ENCODE data around the gene SFXN4. TPM values are rescaled to one million over a fixed set of nuclear protein-coding genes. Genes with fewer than 3 reads are reported as not detected.

The SFXN4 gene, protein sequence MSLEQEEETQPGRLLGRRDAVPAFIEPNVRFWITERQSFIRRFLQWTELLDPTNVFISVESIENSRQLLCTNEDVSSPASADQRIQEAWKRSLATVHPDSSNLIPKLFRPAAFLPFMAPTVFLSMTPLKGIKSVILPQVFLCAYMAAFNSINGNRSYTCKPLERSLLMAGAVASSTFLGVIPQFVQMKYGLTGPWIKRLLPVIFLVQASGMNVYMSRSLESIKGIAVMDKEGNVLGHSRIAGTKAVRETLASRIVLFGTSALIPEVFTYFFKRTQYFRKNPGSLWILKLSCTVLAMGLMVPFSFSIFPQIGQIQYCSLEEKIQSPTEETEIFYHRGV
- polyA plus RNA-seq (2013, experiment 1 of 2; ENCODE audit: insufficient read length), result 10.4 TPM
- polyA plus RNA-seq (2013, experiment 2 of 2; ENCODE audit: insufficient read length), result 9.6 TPM

DNA sequence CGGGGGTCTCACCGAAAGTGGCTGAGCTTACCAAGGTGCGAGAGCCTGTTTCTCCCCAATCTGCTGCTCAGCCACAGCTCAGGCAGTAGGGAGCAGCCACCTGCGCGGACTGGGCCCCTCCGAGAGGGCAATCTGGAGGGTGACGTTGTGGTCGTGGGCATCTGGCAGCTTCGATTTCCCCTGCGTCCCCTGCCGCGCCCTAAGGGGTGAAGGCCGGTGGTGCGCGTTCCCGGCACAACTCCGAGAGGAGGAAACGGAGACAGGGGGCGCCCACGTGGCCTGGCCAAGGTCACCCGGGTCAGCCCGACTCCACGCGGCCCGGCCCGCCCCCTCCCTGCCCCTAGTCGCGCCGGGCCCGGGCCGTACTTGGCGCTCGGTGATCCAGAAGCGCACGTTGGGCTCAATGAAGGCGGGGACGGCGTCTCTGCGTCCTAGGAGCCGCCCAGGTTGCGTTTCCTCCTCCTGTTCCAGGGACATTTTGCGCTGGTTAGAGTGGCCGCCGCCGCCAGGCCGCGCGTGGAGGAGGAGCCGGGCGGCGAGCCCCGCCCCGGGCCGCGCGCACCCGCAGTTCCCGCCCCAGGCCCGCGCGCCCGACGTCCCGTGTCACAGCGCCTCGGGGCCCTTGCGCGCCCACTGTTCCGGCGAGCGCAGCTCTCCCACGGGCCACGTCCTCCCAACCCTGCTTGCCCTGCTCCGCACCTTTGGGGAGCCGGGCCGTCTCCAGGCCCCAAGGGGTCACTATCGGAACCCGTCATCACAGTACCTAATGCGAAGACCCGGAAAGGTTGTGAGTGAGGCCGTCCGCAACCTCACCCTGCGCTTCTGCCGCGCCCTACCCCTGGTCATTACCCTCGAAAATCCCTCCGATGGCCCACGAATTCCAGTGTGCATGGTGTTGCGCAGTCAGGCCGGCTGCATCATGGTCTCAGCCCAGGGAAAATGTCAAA, at the start of gene SFXN4:
Gene SFXN4, minus strand, starts transcription at position 544 of the 947 bp plus-strand sequence. Its CDS starts 67 bp downstream, at position 477.
- DNase-seq, result peak; percentile 66

DNA sequence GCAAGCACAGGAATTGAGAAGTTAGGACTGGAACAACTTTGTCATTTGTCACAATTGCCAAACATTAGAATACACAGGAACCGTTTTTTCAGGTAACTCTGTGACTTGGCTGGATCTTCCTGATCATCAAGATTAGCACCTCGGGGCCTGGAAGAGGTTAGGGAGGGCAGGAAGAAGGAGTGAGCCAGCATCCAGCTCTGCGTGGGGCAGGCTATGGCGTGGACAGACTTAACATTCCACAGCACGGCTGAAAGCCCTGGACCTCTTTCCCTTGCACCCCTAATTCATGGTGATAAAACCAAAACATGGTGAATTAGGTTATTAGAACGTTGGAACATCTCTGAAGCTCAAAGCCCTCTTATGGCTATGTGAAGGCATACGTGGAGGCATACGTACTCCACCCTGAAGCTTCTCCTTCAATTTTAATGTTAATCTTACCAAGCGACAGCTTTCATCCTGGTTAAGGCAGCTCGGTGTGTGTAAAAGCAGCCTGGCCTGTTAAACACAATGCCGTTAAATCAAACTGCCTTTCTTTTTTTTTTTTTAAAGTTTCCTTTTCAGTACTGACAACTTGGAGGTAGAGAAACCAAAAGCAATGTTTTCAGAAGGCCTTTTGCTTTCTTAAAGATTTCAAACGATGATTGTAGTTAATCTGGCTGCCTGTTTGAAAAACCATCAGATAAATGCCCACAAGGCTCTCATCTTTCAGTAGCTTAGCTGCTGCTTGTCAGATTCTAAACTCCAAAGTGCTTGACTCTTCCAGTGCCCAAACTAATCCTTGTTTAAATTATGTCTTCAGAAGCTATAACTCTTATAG, 46.3 kb upstream of the SFXN4 start:
- no peak for DNase-seq

GRCh38 chr10:119211176-119211575, 45.7 kb upstream of the SFXN4 start:
- DNase-seq, result peak; percentile 82

DNA sequence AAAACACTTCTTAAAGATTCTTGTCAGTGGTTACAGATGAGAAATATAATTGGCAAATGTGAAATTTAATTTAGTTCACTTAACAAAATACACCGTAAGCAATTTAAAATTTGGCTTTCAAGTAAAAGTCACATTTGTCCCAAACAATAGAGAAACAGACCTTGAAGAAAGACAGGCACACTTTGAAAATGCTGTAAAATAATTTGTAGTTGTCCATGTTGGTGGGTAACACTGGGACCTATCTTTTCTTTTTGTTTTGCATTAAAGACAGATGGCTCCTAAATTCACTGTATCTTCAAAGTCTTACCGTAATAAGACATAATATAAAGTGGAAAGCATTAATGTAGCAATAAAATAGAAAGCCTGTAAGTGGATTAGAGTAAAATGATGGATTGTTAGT, 45.1 kb upstream of the SFXN4 start:
- no peak for DNase-seq

DNA sequence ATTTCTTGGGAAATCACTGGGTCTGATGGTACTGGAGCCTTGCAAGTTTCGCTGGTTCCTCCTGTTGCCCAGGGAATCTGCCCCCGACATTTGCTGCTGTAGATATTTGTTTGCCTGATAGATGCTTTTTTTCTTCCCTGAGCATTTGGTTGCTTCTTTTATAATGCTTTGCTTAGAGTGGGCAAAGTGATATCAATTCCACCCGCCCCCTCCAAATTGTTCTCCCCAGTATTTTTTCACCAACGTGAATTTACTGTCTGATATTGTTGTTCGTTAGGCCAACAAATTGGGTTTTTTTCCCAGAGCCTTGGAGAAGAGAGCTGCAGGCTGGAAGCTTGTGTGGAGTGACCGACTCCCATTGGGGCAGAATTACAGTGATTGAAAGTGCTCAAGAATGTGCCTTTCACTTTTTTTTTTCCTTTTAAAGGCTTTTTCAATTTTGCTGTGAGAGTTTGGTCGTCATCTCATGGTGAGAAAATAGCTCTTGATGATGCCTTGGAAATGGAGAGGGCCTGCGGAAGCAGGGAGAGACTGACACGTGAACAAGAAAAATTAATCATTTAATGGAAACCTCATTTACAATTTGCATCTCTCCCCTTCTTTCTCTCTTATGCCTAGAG, 44.3 kb upstream of the SFXN4 start:
- peak; percentile 58 for DNase-seq

DNA sequence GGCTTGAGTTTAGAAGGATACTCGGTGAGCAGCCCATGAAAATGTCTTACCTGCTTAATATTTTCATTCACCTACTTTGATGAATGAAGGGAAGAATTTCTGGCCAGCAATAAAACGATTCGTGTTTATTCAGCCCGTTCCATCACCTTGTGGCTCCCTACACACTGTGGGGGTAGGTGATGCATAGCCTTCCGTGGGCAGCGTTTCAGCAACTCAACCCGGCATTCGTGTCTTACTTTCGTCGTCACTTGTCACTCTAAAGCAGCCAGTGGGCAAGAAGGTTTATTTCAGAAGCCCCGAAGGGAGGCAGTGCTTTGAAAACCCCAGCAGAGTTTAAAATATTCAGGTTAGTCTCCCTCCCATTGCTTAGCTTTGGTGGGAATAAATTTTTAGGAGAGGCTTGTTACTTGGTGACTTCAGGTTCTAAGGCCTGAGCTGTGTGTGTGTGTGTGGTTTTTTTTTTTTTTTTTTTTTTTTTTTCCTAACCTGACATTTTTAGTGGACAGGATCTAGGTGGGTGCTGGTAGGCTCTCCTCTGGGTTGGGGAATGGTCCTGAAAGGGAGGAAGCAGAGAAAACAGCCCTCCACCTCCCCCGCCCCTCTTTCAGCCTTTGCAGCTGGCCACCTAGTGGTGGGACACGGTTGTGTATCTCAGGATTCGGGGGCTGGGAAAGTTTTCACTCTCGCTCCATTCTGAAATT, 43.7 kb upstream of the SFXN4 start:
- peak; percentile 67 for DNase-seq

DNA sequence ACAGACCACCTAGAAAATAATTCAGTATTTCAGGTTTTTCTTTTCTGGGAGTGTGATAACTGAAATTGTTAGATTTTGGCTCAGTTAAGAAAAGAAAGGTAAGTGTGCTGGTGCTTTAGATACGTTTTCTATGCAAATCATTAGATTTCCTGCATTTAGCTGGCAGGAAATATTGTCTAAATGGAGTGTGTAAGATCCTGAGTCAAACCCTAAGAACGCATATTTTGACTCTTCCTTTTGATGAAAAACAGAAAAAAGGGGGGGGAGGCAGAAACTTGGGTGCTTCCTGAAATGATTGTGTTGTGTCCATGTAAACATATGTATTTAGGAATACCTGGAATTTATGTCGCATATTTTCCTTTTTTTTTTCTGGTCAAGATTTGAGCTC, 43.0 kb upstream of the SFXN4 start:
- DNase-seq, result peak; percentile 55

GRCh38 chr10:119207713-119208552, 42.4 kb upstream of the SFXN4 start:
- peak; percentile 62 for DNase-seq

- DNase-seq, result peak; percentile 98
Observed at GRCh38 chr10:119207366-119207666, 41.8 kb upstream of the SFXN4 start, which contains the start of gene GRK5. GRK5 (plus strand) TSS chr10:119207571; CDS start chr10:119207918, 347 bp downstream.

DNA sequence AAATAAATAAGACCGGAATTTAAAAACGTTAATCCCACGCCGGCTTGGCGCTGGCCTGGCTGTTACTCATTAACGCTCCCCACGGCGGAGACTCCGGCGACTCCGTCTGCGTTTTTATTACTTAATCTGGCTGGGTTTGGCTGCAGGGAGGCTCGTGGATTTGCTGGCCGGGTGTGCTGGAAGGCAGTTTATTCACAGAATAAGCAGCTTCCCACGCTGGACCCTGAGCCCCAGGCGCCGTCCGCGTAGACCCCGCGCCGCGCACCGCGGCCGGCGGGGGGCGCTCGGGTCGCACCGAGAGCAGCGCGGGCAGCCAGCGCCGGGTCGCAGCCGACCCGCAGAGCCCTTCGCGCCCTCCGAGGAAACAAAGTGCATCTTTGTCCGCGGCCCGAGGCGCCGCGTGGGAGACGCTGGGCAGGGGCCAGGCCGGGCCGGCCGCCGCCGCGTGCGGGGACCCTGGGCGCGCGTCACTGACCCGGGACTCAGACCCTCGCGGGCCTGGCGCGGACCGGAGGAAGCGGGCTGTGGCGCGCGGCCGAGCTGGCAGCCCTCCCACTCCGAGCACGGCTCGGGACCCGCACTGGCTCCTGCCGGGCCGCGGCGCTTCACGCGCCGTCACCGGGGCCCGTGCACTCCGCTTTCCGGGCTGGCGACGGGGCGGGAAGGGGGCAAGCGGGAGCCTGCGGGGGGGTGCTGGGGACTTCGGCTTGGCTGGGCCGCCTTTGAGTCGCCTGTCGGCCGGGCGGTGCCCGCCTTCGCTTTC, 41.3 kb upstream of the SFXN4 start:
- peak; percentile 71 for DNase-seq

- DNase-seq, result peak; percentile 61
Observed at GRCh38 chr10:119205894-119206602, 40.5 kb upstream of the SFXN4 start.

DNA sequence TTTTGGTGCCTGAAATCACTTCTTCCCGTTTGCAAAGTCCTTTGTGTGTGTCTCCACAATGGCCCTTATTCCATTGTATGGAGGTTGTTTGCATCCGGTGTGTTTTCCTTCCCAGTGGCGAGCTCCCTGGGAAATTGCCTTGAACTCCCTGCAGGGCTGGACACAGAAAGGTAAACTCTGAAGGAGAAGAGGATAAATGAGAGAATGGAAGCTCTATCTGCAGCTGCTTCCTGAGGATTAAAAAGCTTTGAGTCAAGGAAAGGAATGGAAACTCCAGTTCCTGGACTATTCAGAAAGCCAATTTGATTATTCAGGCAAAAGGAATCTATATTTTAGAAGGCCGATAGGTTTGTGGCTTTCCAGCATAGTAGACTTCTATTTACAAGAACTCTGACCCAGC, 37.5 kb upstream of the SFXN4 start:
- peak; percentile 68 for DNase-seq

- DNase-seq, result no peak
Observed at GRCh38 chr10:119201233-119201632, 35.7 kb upstream of the SFXN4 start.

DNA sequence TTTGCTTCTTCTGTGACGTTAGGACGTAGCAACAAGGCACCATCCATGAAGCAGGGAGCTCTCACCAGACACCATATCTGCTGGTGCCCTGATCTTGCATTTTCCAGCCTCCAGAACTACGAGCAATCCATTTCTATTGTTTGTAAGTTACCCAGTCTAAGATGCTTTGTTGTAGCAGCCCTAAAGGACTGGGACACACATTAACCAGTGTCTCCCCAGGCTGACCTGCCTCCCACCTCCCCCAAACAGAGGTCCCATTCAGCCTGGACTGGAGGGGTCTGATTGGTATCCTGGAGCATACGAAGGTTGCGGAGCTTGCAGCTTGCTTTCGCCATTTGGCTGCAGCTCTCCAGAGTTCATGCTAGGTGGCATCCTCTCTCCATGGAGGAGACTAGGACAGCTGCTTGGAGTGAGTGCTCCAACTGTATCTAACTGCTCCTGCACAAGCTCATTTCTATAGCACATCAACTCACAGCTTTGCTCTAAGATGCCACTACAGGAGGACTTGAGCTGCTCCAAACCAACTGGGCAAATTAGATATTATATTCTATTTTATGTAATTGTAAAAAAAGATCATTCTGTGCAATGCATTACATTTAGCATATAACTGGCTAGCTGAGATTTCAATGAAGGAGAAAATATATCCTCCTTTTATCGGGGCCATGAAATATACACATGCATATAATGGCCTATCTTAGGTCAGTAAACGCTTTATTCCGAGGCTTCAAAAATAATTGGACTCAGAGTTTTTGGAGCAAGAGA, 33.9 kb upstream of the SFXN4 start:
- peak; percentile 77 for DNase-seq

- DNase-seq, result no peak
Observed at GRCh38 chr10:119198438-119198837, 32.9 kb upstream of the SFXN4 start.

GRCh38 chr10:119197921-119198320, 32.4 kb upstream of the SFXN4 start:
- peak; percentile 53 for DNase-seq

DNA sequence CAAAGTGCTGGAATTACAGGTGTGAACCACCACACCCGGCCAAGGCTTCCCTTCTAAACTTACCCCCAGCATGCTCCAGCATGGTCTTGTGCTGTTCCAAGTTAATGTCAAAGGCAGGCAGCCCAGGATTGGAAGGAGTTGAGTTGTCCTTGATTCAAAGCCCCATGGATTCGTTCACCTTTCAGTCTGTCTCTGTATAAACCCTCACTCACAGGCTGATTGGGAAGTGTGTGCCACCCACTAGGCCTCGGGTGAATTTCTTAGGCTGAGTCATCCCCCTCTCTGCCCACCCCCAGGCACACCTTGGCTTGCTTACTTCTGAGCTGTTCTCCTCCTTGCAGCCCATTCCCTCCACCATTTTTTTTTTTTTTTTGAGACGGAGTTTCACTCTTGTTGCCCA, 26.4 kb upstream of the SFXN4 start:
- DNase-seq, result no peak
